GM21526 (cell line): Measurements from ENCODE around the gene CNNM3.

Experiments
- ATAC-seq: cut with Tn5 transposase; IDR thresholded peaks from one replicate; pipeline ENCODE4 v1.9.1; 2021; ENCODE audit warnings: moderate library complexity; ENCODE audit not compliant: unreplicated experiment, low FRiP score

The CNNM3 gene

GRCh38 chr2:96874198-96874831, 58.2 kb downstream of the CNNM3 start:
- no peak for ATAC-seq

GRCh38 chr2:96875498-96876268, 59.6 kb downstream of the CNNM3 start:
- no peak for ATAC-seq

GRCh38 chr2:96876269-96877041, 60.4 kb downstream of the CNNM3 start:
- ATAC-seq = no peak

GRCh38 chr2:96877042-96877451, 61.0 kb downstream of the CNNM3 start:
- ATAC-seq = no peak

GRCh38 chr2:96877631-96878092, 61.6 kb downstream of the CNNM3 start:
- ATAC-seq = no peak

- ATAC-seq = no peak
Measured at GRCh38 chr2:96878171-96878570, 62.1 kb downstream of the CNNM3 start.

- ATAC-seq = no peak
Measured at GRCh38 chr2:96878796-96879544, 62.9 kb downstream of the CNNM3 start.

GRCh38 chr2:96879545-96880040, 63.5 kb downstream of the CNNM3 start:
- ATAC-seq = no peak

- ATAC-seq = no peak
Measured at GRCh38 chr2:96880891-96881273, 64.8 kb downstream of the CNNM3 start.

- no peak for ATAC-seq
Measured at GRCh38 chr2:96881349-96882195, 65.5 kb downstream of the CNNM3 start.

- ATAC-seq = no peak
Measured at GRCh38 chr2:96882230-96882629, 66.2 kb downstream of the CNNM3 start.

GRCh38 chr2:96882906-96883305, 66.8 kb downstream of the CNNM3 start:
- ATAC-seq = no peak

GRCh38 chr2:96883306-96883705, 67.2 kb downstream of the CNNM3 start:
- no peak for ATAC-seq
